ENCODE measurements around the gene NNMT. TPM values are rescaled to one million over a fixed set of nuclear protein-coding genes. Genes with fewer than 3 reads are reported as not detected.

NNMT gene
- polyA plus RNA-seq, 1 donor from 2014 or later = not detected

DNA sequence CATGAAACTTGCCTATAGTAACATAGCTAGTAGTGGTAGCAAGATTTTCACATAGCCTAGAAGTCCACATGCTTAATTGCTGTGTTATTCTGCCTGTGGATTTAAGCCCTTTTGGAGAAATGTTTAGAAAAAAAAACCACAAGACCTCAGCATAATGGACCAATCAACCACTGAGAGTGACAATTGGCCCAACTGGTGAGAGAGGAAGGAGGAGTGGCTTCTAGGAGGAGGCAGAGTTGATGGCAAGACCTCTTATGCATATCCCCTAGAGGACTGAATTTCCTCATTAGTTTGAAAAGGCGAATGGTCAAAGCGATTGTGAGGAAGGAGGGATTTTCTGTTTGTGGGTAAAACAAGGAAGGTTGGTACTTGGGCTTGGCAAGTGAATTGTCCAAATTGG lies 30.6 kb downstream of the NNMT start:
- H3K27me3 ChIP-seq (ENCODE audit: insufficient read depth, low read depth, low read length) = no peaks in the 10 kb centered on the region
- H3K4me3 ChIP-seq (ENCODE audit: low read length) = no peak overlapping the region
- H3K36me3 ChIP-seq (ENCODE audit: insufficient read depth, low read length) = no peaks in the 10 kb centered on the region
- H3K9me2 ChIP-seq (ENCODE audit: insufficient read depth, low read length) = no peaks in the 10 kb centered on the region
- H3K4me2 ChIP-seq (ENCODE audit: low read length) = no peak overlapping the region
- no peaks in the 10 kb centered on the region for H3F3A ChIP-seq (ENCODE audit: insufficient read depth, low read length, poor library complexity, severe bottlenecking)
- H3K9ac ChIP-seq (ENCODE audit: low read length) = no peak overlapping the region
- H3K9me3 ChIP-seq (ENCODE audit: low read length) = no peaks in the 10 kb centered on the region
- TF ChIP-seq, protein P1, sequence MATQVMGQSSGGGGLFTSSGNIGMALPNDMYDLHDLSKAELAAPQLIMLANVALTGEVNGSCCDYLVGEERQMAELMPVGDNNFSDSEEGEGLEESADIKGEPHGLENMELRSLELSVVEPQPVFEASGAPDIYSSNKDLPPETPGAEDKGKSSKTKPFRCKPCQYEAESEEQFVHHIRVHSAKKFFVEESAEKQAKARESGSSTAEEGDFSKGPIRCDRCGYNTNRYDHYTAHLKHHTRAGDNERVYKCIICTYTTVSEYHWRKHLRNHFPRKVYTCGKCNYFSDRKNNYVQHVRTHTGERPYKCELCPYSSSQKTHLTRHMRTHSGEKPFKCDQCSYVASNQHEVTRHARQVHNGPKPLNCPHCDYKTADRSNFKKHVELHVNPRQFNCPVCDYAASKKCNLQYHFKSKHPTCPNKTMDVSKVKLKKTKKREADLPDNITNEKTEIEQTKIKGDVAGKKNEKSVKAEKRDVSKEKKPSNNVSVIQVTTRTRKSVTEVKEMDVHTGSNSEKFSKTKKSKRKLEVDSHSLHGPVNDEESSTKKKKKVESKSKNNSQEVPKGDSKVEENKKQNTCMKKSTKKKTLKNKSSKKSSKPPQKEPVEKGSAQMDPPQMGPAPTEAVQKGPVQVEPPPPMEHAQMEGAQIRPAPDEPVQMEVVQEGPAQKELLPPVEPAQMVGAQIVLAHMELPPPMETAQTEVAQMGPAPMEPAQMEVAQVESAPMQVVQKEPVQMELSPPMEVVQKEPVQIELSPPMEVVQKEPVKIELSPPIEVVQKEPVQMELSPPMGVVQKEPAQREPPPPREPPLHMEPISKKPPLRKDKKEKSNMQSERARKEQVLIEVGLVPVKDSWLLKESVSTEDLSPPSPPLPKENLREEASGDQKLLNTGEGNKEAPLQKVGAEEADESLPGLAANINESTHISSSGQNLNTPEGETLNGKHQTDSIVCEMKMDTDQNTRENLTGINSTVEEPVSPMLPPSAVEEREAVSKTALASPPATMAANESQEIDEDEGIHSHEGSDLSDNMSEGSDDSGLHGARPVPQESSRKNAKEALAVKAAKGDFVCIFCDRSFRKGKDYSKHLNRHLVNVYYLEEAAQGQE (IDR thresholded peaks at IDR 0.05; ENCODE audit: borderline replicate concordance) = no peak
- TF ChIP-seq EP300 (conservative IDR thresholded peaks at IDR 0.05; ENCODE audit: poor library complexity, severe bottlenecking) (no peak), RAD21 (conservative IDR thresholded peaks at IDR 0.05) (no peak), SMC3 (conservative IDR thresholded peaks at IDR 0.05; ENCODE audit: poor library complexity) (no peak), EZH2 (IDR thresholded peaks at IDR 0.05; ENCODE audit: borderline replicate concordance, insufficient read depth, low read length, poor library complexity, severe bottlenecking) (no peak), TAF1 (IDR thresholded peaks at IDR 0.05; ENCODE audit: low read depth) (no peak), MXI1 (conservative IDR thresholded peaks at IDR 0.05; ENCODE audit: poor library complexity, severe bottlenecking) (no peak), POLR2AphosphoS5 (IDR thresholded peaks at IDR 0.05) (no peak)
- TF ChIP-seq, protein P2, sequence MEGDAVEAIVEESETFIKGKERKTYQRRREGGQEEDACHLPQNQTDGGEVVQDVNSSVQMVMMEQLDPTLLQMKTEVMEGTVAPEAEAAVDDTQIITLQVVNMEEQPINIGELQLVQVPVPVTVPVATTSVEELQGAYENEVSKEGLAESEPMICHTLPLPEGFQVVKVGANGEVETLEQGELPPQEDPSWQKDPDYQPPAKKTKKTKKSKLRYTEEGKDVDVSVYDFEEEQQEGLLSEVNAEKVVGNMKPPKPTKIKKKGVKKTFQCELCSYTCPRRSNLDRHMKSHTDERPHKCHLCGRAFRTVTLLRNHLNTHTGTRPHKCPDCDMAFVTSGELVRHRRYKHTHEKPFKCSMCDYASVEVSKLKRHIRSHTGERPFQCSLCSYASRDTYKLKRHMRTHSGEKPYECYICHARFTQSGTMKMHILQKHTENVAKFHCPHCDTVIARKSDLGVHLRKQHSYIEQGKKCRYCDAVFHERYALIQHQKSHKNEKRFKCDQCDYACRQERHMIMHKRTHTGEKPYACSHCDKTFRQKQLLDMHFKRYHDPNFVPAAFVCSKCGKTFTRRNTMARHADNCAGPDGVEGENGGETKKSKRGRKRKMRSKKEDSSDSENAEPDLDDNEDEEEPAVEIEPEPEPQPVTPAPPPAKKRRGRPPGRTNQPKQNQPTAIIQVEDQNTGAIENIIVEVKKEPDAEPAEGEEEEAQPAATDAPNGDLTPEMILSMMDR (IDR thresholded peaks at IDR 0.05; ENCODE audit: poor library complexity, severe bottlenecking) = no peak
- no peak overlapping the region for H2AFZ ChIP-seq (ENCODE audit: low read depth, low read length)
- no peak overlapping the region for H3K27ac ChIP-seq (ENCODE audit: low read length)
- no peaks in the 10 kb centered on the region for H4K20me1 ChIP-seq (ENCODE audit: insufficient read depth)
- H3K79me2 ChIP-seq (replicated peaks; ENCODE audit: insufficient read depth, low read length) = no peaks in the 10 kb centered on the region

- Histone ChIP-seq H3K79me2 (replicated peaks; ENCODE audit: insufficient read depth, low read length) (no peaks in the 10 kb centered on the region), H3K27me3 (ENCODE audit: insufficient read depth, low read depth, low read length) (no peaks in the 10 kb centered on the region), H3K9me3 (ENCODE audit: low read length) (no peaks in the 10 kb centered on the region), H3K9me2 (ENCODE audit: insufficient read depth, low read length) (no peaks in the 10 kb centered on the region), H3K36me3 (ENCODE audit: insufficient read depth, low read length) (no peaks in the 10 kb centered on the region), H3F3A (ENCODE audit: insufficient read depth, low read length, poor library complexity, severe bottlenecking) (no peaks in the 10 kb centered on the region), H3K4me3 (ENCODE audit: low read length) (no peak overlapping the region), H3K27ac (ENCODE audit: low read length) (no peak overlapping the region), H4K20me1 (ENCODE audit: insufficient read depth) (no peaks in the 10 kb centered on the region), H2AFZ (ENCODE audit: low read depth, low read length) (no peak overlapping the region), H3K4me2 (ENCODE audit: low read length) (no peak overlapping the region), H3K9ac (ENCODE audit: low read length) (no peak overlapping the region)
- TF ChIP-seq POLR2AphosphoS5 (IDR thresholded peaks at IDR 0.05) (no peak), EZH2 (IDR thresholded peaks at IDR 0.05; ENCODE audit: borderline replicate concordance, insufficient read depth, low read length, poor library complexity, severe bottlenecking) (no peak), TAF1 (IDR thresholded peaks at IDR 0.05; ENCODE audit: low read depth) (no peak), SMC3 (conservative IDR thresholded peaks at IDR 0.05; ENCODE audit: poor library complexity) (no peak), RAD21 (conservative IDR thresholded peaks at IDR 0.05) (no peak), EP300 (conservative IDR thresholded peaks at IDR 0.05; ENCODE audit: poor library complexity, severe bottlenecking) (no peak), MXI1 (conservative IDR thresholded peaks at IDR 0.05; ENCODE audit: poor library complexity, severe bottlenecking) (no peak)
- TF ChIP-seq, protein P2 (IDR thresholded peaks at IDR 0.05; ENCODE audit: poor library complexity, severe bottlenecking) = no peak
- TF ChIP-seq, protein P1 (IDR thresholded peaks at IDR 0.05; ENCODE audit: borderline replicate concordance) = no peak
These were observed 34.2 kb downstream of the NNMT start for GRCh38 chr11:114330373-114330772.
